Right lobe of liver (tissue), 6 donors: Measurements from ENCODE around the gene GALNS. TPM values are rescaled to one million over a fixed set of nuclear protein-coding genes. Genes with fewer than 3 reads are reported as not detected.

Experiments used
- ATAC-seq, 4 donors: fragments of 200-7000 bp; cut with Tn5 transposase; one replicate each; pipeline ENCODE4 v1.9.1; 2020; ENCODE audit warnings: mild to moderate bottlenecking in 4 of 4, moderate library complexity in 4 of 4
- DNase-seq, 3 donors: peaks; one replicate each; pipeline ENCODE4 v3.0.0-alpha.2; 2020
- H3K27ac ChIP-seq, 3 donors: fragments of 200-600 bp; one replicate each; pipeline ENCODE4 v1.8.0; 2022
- H3K27me3 ChIP-seq, 2 donors: fragments of 200-600 bp; one replicate each; pipeline ENCODE4 v1.8.0; 2022
- H3K36me3 ChIP-seq, 4 donors: fragments of 200-600 bp; sonication (generic) in 1 of 4; one replicate each; pipeline versions ENCODE4 v1.5.1 to v1.8.0; 2017 to 2022; ENCODE audit warnings: control low read depth in 1 of 4
- H3K4me1 ChIP-seq, 4 donors: fragments of 200-600 bp; sonication (generic) in 1 of 4; one replicate each; pipeline versions ENCODE4 v1.5.1 to v1.8.0; 2017 to 2022; ENCODE audit warnings: control low read depth in 1 of 4
- H3K4me3 ChIP-seq, 3 donors: fragments of 200-600 bp; one replicate each; pipeline ENCODE4 v1.8.0; 2022
- H3K9me3 ChIP-seq, 4 donors: fragments of 200-600 bp; sonication (generic) in 1 of 4; one replicate each; pipeline versions ENCODE4 v1.5.1 to v1.8.0; 2017 to 2022; ENCODE audit warnings: control low read depth in 1 of 4
- CTCF ChIP-seq, 4 donors: fragments of 200-600 bp in 3 of 4; fragments of 450-650 bp in 1 of 4; IDR thresholded peaks; one replicate each; pipeline versions ENCODE4 v1.5.1 to v1.8.0; 2016 to 2022; ENCODE audit warnings: antibody characterized with exemption in 4 of 4, mild to moderate bottlenecking in 2 of 4
- POLR2A ChIP-seq: fragments of 450-650 bp; IDR thresholded peaks from one replicate; pipeline ENCODE4 v1.6.1; 2017; ENCODE audit warnings: antibody characterized with exemption, mild to moderate bottlenecking
- WGBS: methylation state at CpG from one replicate; pipeline ENCODE4 v1.1.6; 2018; ENCODE audit warnings: low coverage, low lambda C conversion rate; ENCODE audit not compliant: insufficient coverage; ENCODE audit errors: missing lambda C conversion rate; 5-methylcytosine and 5-hydroxymethylcytosine counted together
- intact Hi-C, 2 donors: fragments of 100-400 bp; cut with DNase I; formaldehyde crosslinking; loops; one replicate each; pipeline versions ENCODE4 v1.11.2 to v1.14.1; 2022
- total RNA-seq, 6 experiments: library from RNA; depleted of rRNA in 2 of 6; stranded (reverse); fragments of >200 nt in 2 of 6; fragmentation: NEBNext Ultra II Directional in 3 of 6; extraction: Animal tissue kit (Norgen Biotek cat#: 25700) in 3 of 6; gene quantifications; one replicate each; pipeline versions ENCODE4 v1.1.0 to v1.2.4, GENCODE V29; 2016 to 2023
- donor health status: DM: no; HTN: yes; CAD: no.
- donor health status: DM: no; HTN: no; CAD: no.
- donor health status: DM: no; HTN: no; CAD: no.
- donor health status: DM: no; HTN: yes; CAD: no.
- donor health status: DM: no; HTN: yes; CAD: no.

Gene GALNS
- total RNA-seq, 6 experiments from 2014 or later = 9.2 to 20.6 (median 16.5) TPM

- no peak for DNase-seq
- no peak for ATAC-seq
These were observed 29.0 kb upstream of the GALNS start for GRCh38 chr16:88885693-88886280.

DNA sequence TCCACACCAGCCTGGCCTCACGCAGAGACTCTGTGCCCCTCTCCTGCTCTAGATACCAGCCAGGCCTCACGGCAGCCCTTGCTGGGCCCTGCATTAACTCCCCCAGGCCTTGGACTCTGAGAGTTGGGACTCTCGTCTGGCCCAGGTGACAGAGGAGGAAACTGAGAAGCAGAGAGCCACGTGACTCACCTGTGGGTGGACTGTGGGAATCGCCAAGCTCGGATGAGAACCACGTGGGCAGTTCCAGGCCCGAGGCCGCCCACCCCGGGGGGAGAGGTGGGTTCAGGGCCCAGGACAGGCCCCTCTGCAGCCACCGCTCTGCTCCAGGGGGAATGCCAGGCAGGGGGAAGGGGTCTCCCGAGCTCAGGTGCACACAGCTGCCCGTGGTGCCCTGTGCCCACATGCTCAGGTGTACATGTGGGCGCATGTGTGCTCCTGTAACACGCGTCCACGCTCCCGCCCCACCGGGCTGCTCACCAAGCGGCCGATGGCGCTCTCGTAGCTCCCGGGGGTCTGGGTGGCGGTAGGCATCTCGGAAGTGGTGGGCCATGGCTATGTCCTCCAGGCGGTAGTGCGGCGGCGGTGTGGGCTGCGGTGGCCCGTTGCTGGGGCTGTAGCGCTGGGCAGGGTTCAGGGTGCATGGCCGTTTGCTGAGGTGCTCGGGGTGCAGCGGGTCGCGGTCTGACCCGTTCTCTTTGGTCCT is 28.0 kb upstream of the GALNS start:
- Histone ChIP-seq H3K27ac (no peak overlapping the region), H3K4me1 (peaks cover 0 to 28% (median 0%) of the 10 kb centered on the region in 4 donors), H3K4me3 (no peak overlapping the region), H3K27me3 (no peaks in the 10 kb centered on the region), H3K9me3 (no peaks in the 10 kb centered on the region), H3K36me3 (no peaks in the 10 kb centered on the region)
- ATAC-seq (no peak), DNase-seq (no peak)
- intact Hi-C loops = no loop called here
- TF ChIP-seq POLR2A (no peak), CTCF (IDR thresholded peaks at IDR 0.05) (no peak)
- WGBS = no CpG with 5 or more reads among the region's 39 CpGs

More at GRCh38 chr16:88885693-88886280, 29.0 kb upstream of the GALNS start:
- TF ChIP-seq CTCF (IDR thresholded peaks at IDR 0.05) (no peak), POLR2A (no peak)
- peaks cover 0 to 19% (median 0%) of the 10 kb centered on the region in 4 donors for H3K4me1 ChIP-seq
- H3K9me3 ChIP-seq = no peaks in the 10 kb centered on the region
- no peak overlapping the region for H3K27ac ChIP-seq
- intact Hi-C loops = no loop called here
- 100% methylated on average over 1 of the region's 28 CpGs for WGBS
- no peak overlapping the region for H3K4me3 ChIP-seq
- H3K27me3 ChIP-seq = no peaks in the 10 kb centered on the region
- no peaks in the 10 kb centered on the region for H3K36me3 ChIP-seq

- ATAC-seq = no peak
- H3K36me3 ChIP-seq = no peaks in the 10 kb centered on the region
- H3K9me3 ChIP-seq = no peaks in the 10 kb centered on the region
- H3K4me1 ChIP-seq = peaks cover 0 to 29% (median 0%) of the 10 kb centered on the region in 4 donors
- no CpG with 5 or more reads among the region's 11 CpGs for WGBS
- H3K27me3 ChIP-seq = no peaks in the 10 kb centered on the region
- H3K27ac ChIP-seq = no peak overlapping the region
- DNase-seq = no peak
- H3K4me3 ChIP-seq = no peak overlapping the region
- no peak for TF ChIP-seq CTCF (IDR thresholded peaks at IDR 0.05)
- no peak for TF ChIP-seq POLR2A
- intact Hi-C loops = no loop called here
These were observed 27.2 kb upstream of the GALNS start for GRCh38 chr16:88883946-88884345.

DNA sequence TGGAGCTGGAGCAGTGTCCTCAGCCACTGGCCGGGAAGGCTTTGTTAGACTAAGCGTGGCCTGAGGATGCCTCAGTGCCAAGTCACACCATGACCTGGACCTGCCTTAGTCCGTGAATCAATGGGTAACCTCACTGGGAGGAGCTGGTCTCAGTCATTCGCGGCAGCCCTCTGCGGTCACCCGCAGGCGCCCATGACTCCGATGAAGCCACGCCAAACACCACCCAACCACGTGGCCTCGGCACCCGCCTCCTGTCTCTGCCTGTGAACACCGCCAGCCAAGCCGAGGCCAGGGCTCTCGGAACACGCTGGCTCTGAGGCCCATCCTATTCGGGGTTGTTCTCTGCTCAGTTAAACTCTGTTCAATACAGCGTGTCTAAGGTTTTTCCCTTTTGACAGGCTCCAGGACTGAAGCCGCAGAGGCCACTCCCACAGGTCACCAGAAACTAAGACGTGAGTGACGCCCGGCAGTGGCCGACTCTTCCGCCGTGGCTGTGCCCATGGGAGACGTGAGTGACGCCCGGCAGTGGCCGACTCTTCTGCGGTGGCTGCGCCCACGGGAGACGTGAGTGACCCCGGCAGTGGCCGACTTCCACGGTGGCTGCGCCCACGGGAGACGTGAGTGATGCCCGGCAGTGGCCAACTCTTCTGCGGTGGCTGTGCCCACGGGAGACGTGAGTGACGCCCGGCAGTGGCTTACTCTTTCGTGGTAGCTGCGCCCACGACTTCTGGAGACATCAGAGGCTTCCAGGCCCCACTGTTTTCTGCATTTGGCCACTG is 26.6 kb upstream of the GALNS start:
- 48% methylated on average over 14 of the region's 49 CpGs for WGBS
- DNase-seq (peak; percentile 80 to 93 (median 87)), ATAC-seq (peak; percentile 61 to 73 (median 66))
- peaks cover 0 to 29% (median 0%) of the 10 kb centered on the region in 4 donors for H3K4me1 ChIP-seq
- TF ChIP-seq CTCF (IDR thresholded peaks at IDR 0.05) (no peak), POLR2A (no peak)
- no peaks in the 10 kb centered on the region for H3K9me3 ChIP-seq
- H3K27me3 ChIP-seq = no peaks in the 10 kb centered on the region
- peak overlapping the region in 1 of 3 donors; percentile 29 for H3K27ac ChIP-seq
- H3K36me3 ChIP-seq = no peaks in the 10 kb centered on the region
- H3K4me3 ChIP-seq = no peak overlapping the region
- intact Hi-C loops = no loop called here
